ENCODE measurements around the gene NUP62. TPM values are rescaled to one million over a fixed set of nuclear protein-coding genes. Genes with fewer than 3 reads are reported as not detected.
A peak's percentile ranks its signal among the peaks of the same experiment; 100 is the strongest.

NUP62 gene
- total RNA-seq, 1 donor from 2014 or later, result 36.5 TPM

GRCh38 chr19:49894011-49894664, 35.2 kb downstream of the NUP62 start:
- H3K36me3 ChIP-seq, result no peaks in the 10 kb centered on the region
- TF ChIP-seq CTCF (IDR thresholded peaks at IDR 0.05), result no peak
- no peak overlapping the region for H3K4me3 ChIP-seq
- peaks cover 37% of the 10 kb centered on the region for H3K4me1 ChIP-seq
- intact Hi-C loops (cut with DNase I), result no loop called here
- ATAC-seq (no peak), DNase-seq (no peak)
- H3K27me3 ChIP-seq (ENCODE audit: low read depth), result peaks cover 3% of the 10 kb centered on the region
- H3K27ac ChIP-seq, result no peak overlapping the region
- H3K9me3 ChIP-seq, result no peaks in the 10 kb centered on the region

GRCh38 chr19:49892716-49893115, 36.6 kb downstream of the NUP62 start:
- Histone ChIP-seq H3K9me3 (no peaks in the 10 kb centered on the region), H3K4me3 (no peak overlapping the region), H3K36me3 (peaks cover 4% of the 10 kb centered on the region), H3K4me1 (peaks cover 29% of the 10 kb centered on the region), H3K27ac (no peak overlapping the region), H3K27me3 (ENCODE audit: low read depth) (peaks cover 3% of the 10 kb centered on the region)
- ATAC-seq, result no peak
- intact Hi-C loops (cut with DNase I), result no loop called here
- DNase-seq, result no peak
- no peak for TF ChIP-seq CTCF (IDR thresholded peaks at IDR 0.05)

- intact Hi-C loops (cut with DNase I), result no loop called here
- TF ChIP-seq CTCF (IDR thresholded peaks at IDR 0.05), result no peak
Measured at GRCh38 chr19:49891393-49891792, 37.9 kb downstream of the NUP62 start.

GRCh38 chr19:49890349-49891311, 38.7 kb downstream of the NUP62 start:
- Histone ChIP-seq H3K36me3 (peaks cover 14% of the 10 kb centered on the region), H3K4me3 (peak overlapping the region; percentile 53), H3K9me3 (no peaks in the 10 kb centered on the region), H3K4me1 (peaks cover 10% of the 10 kb centered on the region), H3K27ac (no peak overlapping the region), H3K27me3 (ENCODE audit: low read depth) (peaks cover 3% of the 10 kb centered on the region)
- intact Hi-C loops (cut with DNase I), result no loop called here
- no peak for TF ChIP-seq CTCF (IDR thresholded peaks at IDR 0.05)
- ATAC-seq, result peak; percentile 78 to 83
- peak; percentile 71 for DNase-seq

More at GRCh38 chr19:49891393-49891792, 37.9 kb downstream of the NUP62 start:
- no peak overlapping the region for H3K4me3 ChIP-seq
- ATAC-seq, result no peak
- H3K27me3 ChIP-seq (ENCODE audit: low read depth), result peaks cover 3% of the 10 kb centered on the region
- H3K9me3 ChIP-seq, result no peaks in the 10 kb centered on the region
- no peak overlapping the region for H3K27ac ChIP-seq
- DNase-seq, result no peak
- H3K36me3 ChIP-seq, result peaks cover 6% of the 10 kb centered on the region
- peaks cover 16% of the 10 kb centered on the region for H3K4me1 ChIP-seq

- intact Hi-C loops (cut with DNase I), result no loop called here
- peak; percentile 86 for TF ChIP-seq CTCF (IDR thresholded peaks at IDR 0.05)
- H3K4me3 ChIP-seq, result peak overlapping the region; percentile 53
- peaks cover 3% of the 10 kb centered on the region for H3K27me3 ChIP-seq (ENCODE audit: low read depth)
- ATAC-seq (peak; percentile 84 to 85), DNase-seq (peak; percentile 86)
- H3K9me3 ChIP-seq, result no peaks in the 10 kb centered on the region
- H3K4me1 ChIP-seq, result peaks cover 10% of the 10 kb centered on the region
- peaks cover 22% of the 10 kb centered on the region for H3K36me3 ChIP-seq
- no peak overlapping the region for H3K27ac ChIP-seq
Measured at GRCh38 chr19:49889687-49890348, 39.5 kb downstream of the NUP62 start.

Measured in lower lobe of right lung (tissue), 2 donors.